Smooth muscle cell of the brain vasculature (primary cell): ENCODE measurements around the gene DNAH8.

Experiments used
- DNase-seq: peaks from one replicate; pipeline ENCODE4 v3.0.0-alpha.2; 2012; ENCODE audit warnings: low read depth, low spot score

The DNAH8 gene

GRCh38 chr6:39007575-39007974 lies 292.5 kb downstream of the DNAH8 start:
- no peak for DNase-seq

GRCh38 chr6:39008737-39009136 lies 293.6 kb downstream of the DNAH8 start:
- no peak for DNase-seq

GRCh38 chr6:39009476-39009875 lies 294.4 kb downstream of the DNAH8 start:
- DNase-seq: no peak

DNA sequence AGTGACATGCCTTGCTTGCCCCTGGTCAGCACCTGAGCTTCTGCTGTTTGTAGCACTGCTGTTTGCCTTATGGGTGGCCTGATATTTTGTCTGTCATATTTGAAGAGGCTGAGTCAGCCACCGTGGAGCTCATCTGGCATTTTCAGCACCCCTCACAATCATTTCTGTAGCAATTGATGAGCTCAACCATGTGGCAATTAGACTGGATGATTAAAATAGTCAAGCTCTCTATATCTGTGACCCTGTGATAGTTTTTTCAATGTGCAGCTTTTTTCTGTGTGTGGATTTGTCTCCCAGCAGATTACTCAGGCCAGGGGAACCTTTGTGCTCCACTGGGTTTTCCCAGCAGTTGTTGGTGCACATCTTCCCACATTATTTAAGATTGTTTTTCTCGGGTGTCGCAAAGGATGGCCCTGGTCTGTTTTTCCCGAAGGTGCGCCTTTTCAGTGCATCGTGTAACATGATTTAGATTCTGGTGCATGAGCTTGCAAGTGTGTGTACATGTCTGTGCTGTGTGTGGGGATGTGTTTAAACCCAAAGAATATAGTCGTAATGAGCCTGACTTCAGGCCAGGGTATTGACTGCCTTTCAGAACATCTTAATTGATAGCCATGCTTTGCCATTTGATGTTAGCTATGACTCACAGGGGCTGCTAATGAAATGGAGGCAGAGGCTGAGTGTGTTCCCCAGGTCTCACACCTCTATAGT lies 301.9 kb downstream of the DNAH8 start:
- no peak for DNase-seq

DNA sequence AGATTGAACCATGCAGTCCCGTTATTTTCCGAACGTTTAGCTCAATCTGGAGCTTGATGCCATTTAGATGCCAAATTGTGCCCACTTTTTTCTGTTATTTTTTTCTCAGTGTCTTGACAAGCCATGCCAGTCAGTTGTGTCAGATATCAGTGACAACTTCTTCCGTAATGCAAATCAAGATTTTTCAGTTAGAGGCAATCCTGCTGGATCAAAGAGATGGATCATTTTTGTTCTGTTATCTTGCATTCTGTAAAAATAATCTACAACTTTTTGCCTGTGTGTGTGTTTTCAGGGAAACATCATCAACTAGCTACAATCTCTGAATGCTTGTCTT lies 302.4 kb downstream of the DNAH8 start:
- DNase-seq: no peak

GRCh38 chr6:39018103-39018502 lies 303.0 kb downstream of the DNAH8 start:
- no peak for DNase-seq

GRCh38 chr6:39020136-39020535 lies 305.0 kb downstream of the DNAH8 start:
- DNase-seq: no peak

GRCh38 chr6:39021041-39021440 lies 305.9 kb downstream of the DNAH8 start:
- no peak for DNase-seq

GRCh38 chr6:39021779-39022178 lies 306.7 kb downstream of the DNAH8 start:
- DNase-seq: no peak

GRCh38 chr6:39026175-39026574 lies 311.1 kb downstream of the DNAH8 start:
- DNase-seq: no peak

- DNase-seq: no peak
Observed at GRCh38 chr6:39029156-39030011, 314.3 kb downstream of the DNAH8 start.

DNA sequence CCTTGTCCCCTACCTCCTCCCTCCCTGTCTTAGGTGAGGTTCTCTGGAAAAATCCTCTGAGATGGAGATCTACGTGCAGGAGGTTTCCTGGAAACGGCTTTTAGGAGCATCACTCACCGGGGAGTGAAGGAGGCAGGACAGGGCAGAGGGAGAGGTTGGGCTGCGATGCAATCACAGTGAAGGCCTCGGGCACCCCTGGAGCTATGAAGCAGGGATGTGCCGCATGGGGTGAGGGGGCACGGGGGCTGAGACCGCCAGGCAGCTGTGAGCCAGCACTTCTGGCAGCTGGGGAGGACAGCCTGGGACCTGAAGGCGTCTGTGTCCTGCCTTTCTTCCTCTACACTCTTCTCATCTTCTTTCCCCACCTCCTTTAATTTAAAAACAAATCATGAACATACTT lies 320.6 kb downstream of the DNAH8 start:
- no peak for DNase-seq

GRCh38 chr6:39037082-39037508 lies 322.0 kb downstream of the DNAH8 start:
- no peak for DNase-seq

GRCh38 chr6:39037707-39038106 lies 322.6 kb downstream of the DNAH8 start:
- no peak for DNase-seq

GRCh38 chr6:39040080-39040673 lies 325.1 kb downstream of the DNAH8 start:
- no peak for DNase-seq

GRCh38 chr6:39041072-39041471 lies 326.0 kb downstream of the DNAH8 start:
- no peak for DNase-seq

DNA sequence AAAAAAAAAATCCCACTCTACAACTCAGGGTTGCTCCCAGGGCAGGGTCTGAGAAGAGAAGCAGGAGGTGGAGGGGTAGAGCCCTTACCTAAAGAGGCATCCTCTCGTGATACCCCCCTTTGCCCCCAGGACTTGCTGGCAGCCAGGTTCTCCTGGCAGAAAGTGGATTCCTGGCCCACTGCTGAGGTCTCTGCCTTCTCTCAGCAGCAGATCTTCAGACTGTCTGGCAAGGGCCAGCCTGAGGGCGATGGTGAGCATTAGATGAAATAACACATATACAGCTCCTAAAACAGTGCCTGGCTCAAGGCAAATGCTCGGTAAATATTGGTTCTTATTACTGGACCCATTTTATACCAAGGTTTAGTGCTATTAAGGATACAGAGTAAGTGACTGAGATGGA lies 328.7 kb downstream of the DNAH8 start:
- DNase-seq: no peak

- no peak for DNase-seq
Observed at GRCh38 chr6:39044181-39044580, 329.1 kb downstream of the DNAH8 start.

GRCh38 chr6:39047434-39048327 lies 332.6 kb downstream of the DNAH8 start:
- DNase-seq: no peak

- DNase-seq: no peak
Observed at GRCh38 chr6:39048481-39049399, 333.6 kb downstream of the DNAH8 start, which contains the start of gene GLP1R. GLP1R (plus strand) TSS chr6:39048781; CDS start chr6:39048841, 60 bp downstream.
